Esophagus muscularis mucosa (tissue), 3 donors: Measurements from ENCODE around the gene SMIM7.

Experiments
- CTCF ChIP-seq, 3 experiments: fragments of 200-600 bp in 2 of 3; fragments of 450-650 bp in 1 of 3; sonication (generic) in 2 of 3; IDR thresholded peaks; one replicate each; pipeline ENCODE4 v1.5.1; 2017 to 2019; ENCODE audit warnings: antibody characterized with exemption in 3 of 3, mild to moderate bottlenecking in 2 of 3, moderate library complexity in 1 of 3
- EP300 ChIP-seq: sonication (generic); formaldehyde crosslinking; IDR thresholded peaks from one replicate; pipeline ENCODE4 v1.6.1; 2017; ENCODE audit warnings: antibody characterized with exemption

- TF ChIP-seq CTCF (IDR thresholded peaks at IDR 0.05) (no peak), EP300 (no peak)
These were observed 61.1 kb downstream of the SMIM7 start for GRCh38 chr19:16598848-16599247.
